Endodermal cell (in vitro differentiated cells): ENCODE measurements around the gene EGFR. TPM values are rescaled to one million over a fixed set of nuclear protein-coding genes. Genes with fewer than 3 reads are reported as not detected.

Source experiments
- DNase-seq: peaks from one replicate; pipeline ENCODE4 v3.0.0-alpha.2; 2017
- H3K27ac ChIP-seq: 2 replicates; pipeline ENCODE4 v1.5.1; 2013; ENCODE audit warnings: mild to moderate bottlenecking, low read depth, low read length, moderate library complexity
- H3K27me3 ChIP-seq: 2 replicates; pipeline ENCODE4 v1.6.1; 2013; ENCODE audit warnings: mild to moderate bottlenecking, low read length, moderate library complexity; ENCODE audit not compliant: insufficient read depth, control insufficient read depth, poor library complexity, severe bottlenecking
- H3K36me3 ChIP-seq: 2 replicates; pipeline ENCODE4 v1.7.0; 2013; ENCODE audit warnings: mild to moderate bottlenecking, low read length, moderate library complexity; ENCODE audit not compliant: control insufficient read depth, insufficient read depth
- H3K4me1 ChIP-seq: one replicate; pipeline ENCODE4 v1.7.0; 2013; ENCODE audit warnings: low read length; ENCODE audit not compliant: control insufficient read depth, insufficient read depth
- H3K4me3 ChIP-seq: 2 replicates; pipeline ENCODE4 v1.5.1; 2013; ENCODE audit warnings: mild to moderate bottlenecking, low read length, moderate library complexity
- H3K9ac ChIP-seq: 2 replicates; pipeline ENCODE4 v1.6.1; 2013; ENCODE audit warnings: mild to moderate bottlenecking, low read length, moderate library complexity; ENCODE audit not compliant: poor library complexity, severe bottlenecking; ENCODE audit errors: extremely low read depth
- H3K9me3 ChIP-seq: 2 replicates; pipeline ENCODE4 v1.6.1; 2013; ENCODE audit warnings: mild to moderate bottlenecking, low read length, moderate library complexity; ENCODE audit not compliant: control insufficient read depth
- H3K27ac Mint-ChIP-seq: 2 replicates; pipeline ENCODE4 v1.8.0; 2020; ENCODE audit warnings: mixed read lengths
- H3K27me3 Mint-ChIP-seq: 2 replicates; pipeline ENCODE4 v1.8.0; 2021; ENCODE audit warnings: mild to moderate bottlenecking, mixed read lengths; ENCODE audit not compliant: insufficient read depth
- H3K36me3 Mint-ChIP-seq: 2 replicates; pipeline ENCODE4 v1.8.0; 2020; ENCODE audit warnings: low read depth, mixed read lengths
- H3K4me1 Mint-ChIP-seq: 2 replicates; pipeline ENCODE4 v1.8.0; 2020; ENCODE audit warnings: mixed read lengths
- H3K4me3 Mint-ChIP-seq: 2 replicates; pipeline ENCODE4 v1.8.0; 2020; ENCODE audit warnings: mild to moderate bottlenecking, moderate library complexity, mixed read lengths
- H3K9me3 Mint-ChIP-seq: 2 replicates; pipeline ENCODE4 v1.8.0; 2020; ENCODE audit warnings: mild to moderate bottlenecking, mixed read lengths
- CTCF ChIP-seq: fragments of 200-600 bp; sonication (generic); conservative IDR thresholded peaks from 2 replicates; pipeline ENCODE4 v1.5.0; 2021; ENCODE audit warnings: antibody characterized with exemption, mild to moderate bottlenecking
- WGBS, 2 experiments: methylation state at CpG; one replicate each; pipeline versions ENCODE4 v1.1.5 to v1.1.7; 2013; ENCODE audit warnings: missing lambda C conversion rate in 2 of 2, mixed read lengths in 1 of 2; ENCODE audit not compliant: insufficient coverage in 1 of 2, insufficient read length in 1 of 2; 5-methylcytosine and 5-hydroxymethylcytosine counted together
- total RNA-seq, 2 donors: library from RNA; stranded (reverse); fragmentation: NEBNext Ultra II Directional in 1 of 2; extraction: Animal tissue kit (Norgen Biotek cat#: 25700) in 1 of 2; gene quantifications; 2 replicates in 1 of 2; 3 replicates in 1 of 2; pipeline ENCODE4 v1.2.1, GENCODE V29; 2021

EGFR gene
- total RNA-seq, 2 donors from 2014 or later = 5.0 to 5.8 TPM

- Histone ChIP-seq H3K27me3 (no peaks in the 10 kb centered on the region), H3K36me3 (no peaks in the 10 kb centered on the region), H3K27ac (no peak overlapping the region), H3K4me3 (no peak overlapping the region), H3K9me3 (no peaks in the 10 kb centered on the region), H3K9ac (no peak overlapping the region), H3K4me1 (no peaks in the 10 kb centered on the region)
- no peak for DNase-seq
- H3K36me3 Mint-ChIP-seq = no peaks in the 10 kb centered on the region
- no peaks in the 10 kb centered on the region for H3K27me3 Mint-ChIP-seq
- TF ChIP-seq CTCF = no peak
- peaks cover 1% of the 10 kb centered on the region for H3K4me1 Mint-ChIP-seq
- no peak overlapping the region for H3K4me3 Mint-ChIP-seq
- WGBS, 2 experiments = 80 to 92% methylated on average over 6 to 8 of the region's 8 CpGs
- H3K27ac Mint-ChIP-seq = no peak overlapping the region
- peaks cover 4% of the 10 kb centered on the region for H3K9me3 Mint-ChIP-seq
These were observed 121.6 kb downstream of the EGFR start for GRCh38 chr7:55140221-55140940.

DNA sequence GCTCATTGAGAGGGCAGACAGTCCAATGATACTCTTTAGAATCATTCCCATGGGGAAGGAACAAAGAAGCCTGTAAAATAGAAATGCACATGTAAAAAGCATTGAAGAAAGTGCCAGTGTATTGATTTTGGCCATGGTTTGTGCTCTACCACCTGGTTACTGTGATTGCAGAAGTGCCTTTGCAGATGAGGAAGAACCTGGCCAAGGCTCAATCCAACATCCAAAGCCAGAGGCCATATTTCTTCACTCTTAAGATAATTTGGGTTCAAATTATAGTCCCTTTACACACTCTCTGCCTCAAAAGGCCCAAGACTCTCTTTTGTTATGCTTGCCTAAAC is 122.1 kb downstream of the EGFR start:
- Histone ChIP-seq H3K27me3 (no peaks in the 10 kb centered on the region), H3K4me1 (no peaks in the 10 kb centered on the region), H3K36me3 (no peaks in the 10 kb centered on the region), H3K27ac (no peak overlapping the region), H3K9ac (no peak overlapping the region), H3K9me3 (no peaks in the 10 kb centered on the region), H3K4me3 (no peak overlapping the region)
- no peaks in the 10 kb centered on the region for H3K27me3 Mint-ChIP-seq
- no peak for TF ChIP-seq CTCF
- peaks cover 4% of the 10 kb centered on the region for H3K9me3 Mint-ChIP-seq
- H3K27ac Mint-ChIP-seq = no peak overlapping the region
- H3K4me3 Mint-ChIP-seq = no peak overlapping the region
- H3K36me3 Mint-ChIP-seq = no peaks in the 10 kb centered on the region
- peaks cover 1% of the 10 kb centered on the region for H3K4me1 Mint-ChIP-seq
- DNase-seq = no peak

- no peaks in the 10 kb centered on the region for H3K36me3 Mint-ChIP-seq
- H3K4me3 Mint-ChIP-seq = no peak overlapping the region
- Histone ChIP-seq H3K36me3 (no peaks in the 10 kb centered on the region), H3K9ac (no peak overlapping the region), H3K27ac (no peak overlapping the region), H3K9me3 (no peaks in the 10 kb centered on the region), H3K4me3 (no peak overlapping the region), H3K27me3 (no peaks in the 10 kb centered on the region), H3K4me1 (no peaks in the 10 kb centered on the region)
- 89 to 96% methylated on average over 13 of the region's 13 CpGs for WGBS, 2 experiments
- DNase-seq = no peak
- H3K27ac Mint-ChIP-seq = no peak overlapping the region
- no peaks in the 10 kb centered on the region for H3K27me3 Mint-ChIP-seq
- H3K4me1 Mint-ChIP-seq = peaks cover 1% of the 10 kb centered on the region
- H3K9me3 Mint-ChIP-seq = peaks cover 4% of the 10 kb centered on the region
- no peak for TF ChIP-seq CTCF
These were observed 124.2 kb downstream of the EGFR start for GRCh38 chr7:55142919-55143600.
